HepG2 (cell line): ENCODE data around the gene ATOSB. TPM values are rescaled to one million over a fixed set of nuclear protein-coding genes. Genes with fewer than 3 reads are reported as not detected.

Experiments
- ATF7-NPFF ChIP-seq: sonication (generic); formaldehyde crosslinking; IDR thresholded peaks from 2 replicates; pipeline ENCODE4 v1.8.1; 2023; ENCODE audit warnings: mild to moderate bottlenecking, low read depth, missing genetic modification reagents, moderate library complexity
- CENPT ChIP-seq: sonication (generic); formaldehyde crosslinking; IDR thresholded peaks from 2 replicates; pipeline ENCODE4 v1.8.0; 2022; ENCODE audit warnings: low read depth, mild to moderate bottlenecking, moderate library complexity, missing genetic modification reagents
- FOXJ3 ChIP-seq: sonication (generic); formaldehyde crosslinking; IDR thresholded peaks from 2 replicates; pipeline ENCODE4 v1.4.0; 2020; ENCODE audit warnings: missing genetic modification reagents, mild to moderate bottlenecking, borderline replicate concordance
- HOXA3 ChIP-seq: sonication (generic); formaldehyde crosslinking; IDR thresholded peaks from 2 replicates; pipeline ENCODE4 v1.5.0; 2020; ENCODE audit warnings: missing genetic modification reagents
- JUN ChIP-seq: sonication (generic); formaldehyde crosslinking; IDR thresholded peaks from 2 replicates; pipeline ENCODE4 v1.4.0; 2020; ENCODE audit warnings: mild to moderate bottlenecking, missing genetic modification reagents
- KDM5B ChIP-seq: sonication (generic); formaldehyde crosslinking; IDR thresholded peaks from 2 replicates; pipeline ENCODE4 v1.4.0; 2020; ENCODE audit warnings: missing genetic modification reagents, mild to moderate bottlenecking, borderline replicate concordance
- NFYB ChIP-seq: sonication (generic); formaldehyde crosslinking; IDR thresholded peaks from 2 replicates; pipeline ENCODE4 v1.4.0; 2020; ENCODE audit warnings: missing genetic modification reagents
- PRDM15 ChIP-seq: sonication (generic); formaldehyde crosslinking; IDR thresholded peaks from 2 replicates; pipeline ENCODE4 v1.4.0; 2020; ENCODE audit warnings: missing genetic modification reagents
- RXRB ChIP-seq: IDR thresholded peaks from 2 replicates; pipeline ENCODE4 v1.6.1; 2016; ENCODE audit warnings: borderline replicate concordance, missing genetic modification reagents, missing compliant biosample characterization
- SNAPC2 ChIP-seq: sonication (generic); formaldehyde crosslinking; IDR thresholded peaks from 2 replicates; pipeline ENCODE4 v1.8.1; 2022; ENCODE audit warnings: mild to moderate bottlenecking, missing genetic modification reagents
- SNRNP70 ChIP-seq: fragments of 200-400 bp; formaldehyde crosslinking; IDR thresholded peaks from 2 replicates; pipeline ENCODE4 v1.6.1; 2017; ENCODE audit warnings: mild to moderate bottlenecking, low read depth, low read length, moderate library complexity
- ZNF333 ChIP-seq: sonication (generic); formaldehyde crosslinking; IDR thresholded peaks from 2 replicates; pipeline ENCODE4 v1.4.0; 2020; ENCODE audit warnings: mild to moderate bottlenecking, missing genetic modification reagents, borderline replicate concordance
- ZNF350 ChIP-seq: sonication (generic); formaldehyde crosslinking; IDR thresholded peaks from 2 replicates; pipeline ENCODE4 v1.4.0; 2020; ENCODE audit warnings: mild to moderate bottlenecking, low read depth, missing genetic modification reagents, borderline replicate concordance
- ZSCAN22 ChIP-seq: sonication (generic); formaldehyde crosslinking; IDR thresholded peaks from 2 replicates; pipeline ENCODE4 v1.4.0; 2020; ENCODE audit warnings: mild to moderate bottlenecking, missing genetic modification reagents
- polyA plus RNA-seq, 8 experiments: library from polyadenylated mRNA; depleted of rRNA in 3 of 8; stranded (reverse) in 7 of 8; unstranded in 1 of 8; fragments of >200 nt; fragmentation: Illumina TruSeq in 4 of 8; extraction: Trizol in 4 of 8; gene quantifications; 2 replicates each; pipeline versions ENCODE4 v1.2.1 to v1.2.3, GENCODE V29; 2011 to 2016; ENCODE audit warnings: low read depth in 4 of 8, missing spikeins in 1 of 8, mixed read lengths in 1 of 8; ENCODE audit not compliant: insufficient read depth in 1 of 8
- total RNA-seq, 5 experiments: library from RNA; depleted of rRNA; stranded (reverse); fragments of >200 nt; fragmentation: Illumina TruSeq; extraction: Trizol; gene quantifications; 2 replicates each; pipeline ENCODE4 v1.2.3, GENCODE V29; 2016; ENCODE audit warnings: low read depth in 1 of 5
- TF ChIP-seq, protein P1 (sequence below): sonication (generic); formaldehyde crosslinking; IDR thresholded peaks from 2 replicates; pipeline ENCODE4 v1.9.0; 2021; ENCODE audit warnings: missing genetic modification reagents, borderline replicate concordance
- TF ChIP-seq, protein P2 (sequence below): sonication (generic); formaldehyde crosslinking; IDR thresholded peaks from 2 replicates; pipeline ENCODE4 v1.8.0; 2022; ENCODE audit warnings: mild to moderate bottlenecking, missing genetic modification reagents, moderate library complexity
- TF ChIP-seq, protein P3 (sequence below), 2 experiments: IDR thresholded peaks; 2 replicates each; pipeline ENCODE4 v1.6.1; 2011 to 2012; ENCODE audit warnings: low read length in 2 of 2, borderline replicate concordance in 1 of 2, low read depth in 1 of 2, mild to moderate bottlenecking in 1 of 2, moderate library complexity in 1 of 2

Gene ATOSB
- total and polyA plus RNA-seq, 2 of the 13 experiments (the other 11 are each of a cell fraction or from before 2014, with no cell fraction given) = 1.9 to 6.4 TPM

- TF ChIP-seq, protein P1, sequence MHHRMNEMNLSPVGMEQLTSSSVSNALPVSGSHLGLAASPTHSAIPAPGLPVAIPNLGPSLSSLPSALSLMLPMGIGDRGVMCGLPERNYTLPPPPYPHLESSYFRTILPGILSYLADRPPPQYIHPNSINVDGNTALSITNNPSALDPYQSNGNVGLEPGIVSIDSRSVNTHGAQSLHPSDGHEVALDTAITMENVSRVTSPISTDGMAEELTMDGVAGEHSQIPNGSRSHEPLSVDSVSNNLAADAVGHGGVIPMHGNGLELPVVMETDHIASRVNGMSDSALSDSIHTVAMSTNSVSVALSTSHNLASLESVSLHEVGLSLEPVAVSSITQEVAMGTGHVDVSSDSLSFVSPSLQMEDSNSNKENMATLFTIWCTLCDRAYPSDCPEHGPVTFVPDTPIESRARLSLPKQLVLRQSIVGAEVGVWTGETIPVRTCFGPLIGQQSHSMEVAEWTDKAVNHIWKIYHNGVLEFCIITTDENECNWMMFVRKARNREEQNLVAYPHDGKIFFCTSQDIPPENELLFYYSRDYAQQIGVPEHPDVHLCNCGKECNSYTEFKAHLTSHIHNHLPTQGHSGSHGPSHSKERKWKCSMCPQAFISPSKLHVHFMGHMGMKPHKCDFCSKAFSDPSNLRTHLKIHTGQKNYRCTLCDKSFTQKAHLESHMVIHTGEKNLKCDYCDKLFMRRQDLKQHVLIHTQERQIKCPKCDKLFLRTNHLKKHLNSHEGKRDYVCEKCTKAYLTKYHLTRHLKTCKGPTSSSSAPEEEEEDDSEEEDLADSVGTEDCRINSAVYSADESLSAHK = peak; percentile 43; the same call in 1 of the 2 replicates
- TF ChIP-seq CENPT (CRISPR knock-in tag) (0 out of 2 replicates have a peak, but pooled peaks have one; percentile 62), SNAPC2 (peak; percentile 65), KDM5B (CRISPR knock-in tag) (peak; percentile 82), NFYB (peak; percentile 70), ZSCAN22 (no peak), ZNF350 (CRISPR knock-in tag) (no peak; the same call in none of the 2 replicates), HOXA3 (CRISPR knock-in tag) (no peak), FOXJ3 (CRISPR knock-in tag) (no peak), SNRNP70 (no peak), JUN (no peak), ATF7-NPFF (0 out of 2 replicates have a peak, but pooled peaks have one; percentile 23), RXRB (CRISPR knock-in tag) (0 out of 2 replicates have a peak, but pooled peaks have one; percentile 9), PRDM15 (CRISPR knock-in tag) (peak; percentile 97), ZNF333 (peak; percentile 83; the same call in 1 of the 2 replicates)
- TF ChIP-seq, protein P2, sequence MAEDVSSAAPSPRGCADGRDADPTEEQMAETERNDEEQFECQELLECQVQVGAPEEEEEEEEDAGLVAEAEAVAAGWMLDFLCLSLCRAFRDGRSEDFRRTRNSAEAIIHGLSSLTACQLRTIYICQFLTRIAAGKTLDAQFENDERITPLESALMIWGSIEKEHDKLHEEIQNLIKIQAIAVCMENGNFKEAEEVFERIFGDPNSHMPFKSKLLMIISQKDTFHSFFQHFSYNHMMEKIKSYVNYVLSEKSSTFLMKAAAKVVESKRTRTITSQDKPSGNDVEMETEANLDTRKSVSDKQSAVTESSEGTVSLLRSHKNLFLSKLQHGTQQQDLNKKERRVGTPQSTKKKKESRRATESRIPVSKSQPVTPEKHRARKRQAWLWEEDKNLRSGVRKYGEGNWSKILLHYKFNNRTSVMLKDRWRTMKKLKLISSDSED = peak; percentile 77; the same call in 1 of the 2 replicates
- TF ChIP-seq, protein P3, sequence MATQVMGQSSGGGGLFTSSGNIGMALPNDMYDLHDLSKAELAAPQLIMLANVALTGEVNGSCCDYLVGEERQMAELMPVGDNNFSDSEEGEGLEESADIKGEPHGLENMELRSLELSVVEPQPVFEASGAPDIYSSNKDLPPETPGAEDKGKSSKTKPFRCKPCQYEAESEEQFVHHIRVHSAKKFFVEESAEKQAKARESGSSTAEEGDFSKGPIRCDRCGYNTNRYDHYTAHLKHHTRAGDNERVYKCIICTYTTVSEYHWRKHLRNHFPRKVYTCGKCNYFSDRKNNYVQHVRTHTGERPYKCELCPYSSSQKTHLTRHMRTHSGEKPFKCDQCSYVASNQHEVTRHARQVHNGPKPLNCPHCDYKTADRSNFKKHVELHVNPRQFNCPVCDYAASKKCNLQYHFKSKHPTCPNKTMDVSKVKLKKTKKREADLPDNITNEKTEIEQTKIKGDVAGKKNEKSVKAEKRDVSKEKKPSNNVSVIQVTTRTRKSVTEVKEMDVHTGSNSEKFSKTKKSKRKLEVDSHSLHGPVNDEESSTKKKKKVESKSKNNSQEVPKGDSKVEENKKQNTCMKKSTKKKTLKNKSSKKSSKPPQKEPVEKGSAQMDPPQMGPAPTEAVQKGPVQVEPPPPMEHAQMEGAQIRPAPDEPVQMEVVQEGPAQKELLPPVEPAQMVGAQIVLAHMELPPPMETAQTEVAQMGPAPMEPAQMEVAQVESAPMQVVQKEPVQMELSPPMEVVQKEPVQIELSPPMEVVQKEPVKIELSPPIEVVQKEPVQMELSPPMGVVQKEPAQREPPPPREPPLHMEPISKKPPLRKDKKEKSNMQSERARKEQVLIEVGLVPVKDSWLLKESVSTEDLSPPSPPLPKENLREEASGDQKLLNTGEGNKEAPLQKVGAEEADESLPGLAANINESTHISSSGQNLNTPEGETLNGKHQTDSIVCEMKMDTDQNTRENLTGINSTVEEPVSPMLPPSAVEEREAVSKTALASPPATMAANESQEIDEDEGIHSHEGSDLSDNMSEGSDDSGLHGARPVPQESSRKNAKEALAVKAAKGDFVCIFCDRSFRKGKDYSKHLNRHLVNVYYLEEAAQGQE (IDR thresholded peaks at IDR 0.05; ENCODE audit: borderline replicate concordance in 1 of 2, low read depth in 1 of 2, low read length in 2 of 2) = peak in 1 of 2 experiments; percentile 48; a peak in 1 of 4 replicates
These were observed 43.7 kb downstream of the ATOSB start (continued) for GRCh38 chr9:35071814-35072460.
